K562 (cell line): ENCODE data around the gene ADAMTS15. TPM values are rescaled to one million over a fixed set of nuclear protein-coding genes. Genes with fewer than 3 reads are reported as not detected.

Experiments
- ATAC-seq: fragments of 200-7000 bp; cut with Tn5 transposase; 3 replicates; pipeline ENCODE4 v1.9.1; 2020; ENCODE audit warnings: moderate library complexity
- BruUV-seq: library from RNA; stranded (reverse); fragments of 400-500 nt; replicated peaks from 2 replicates; lab custom pipeline; 2021; lab: Mats Ljungman, UMichigan
- CTCF ChIA-PET: fragments of 300-600 bp; formaldehyde crosslinking; extraction: SDS; loops from one replicate; lab custom pipeline; 2021; ENCODE audit warnings: low intra/inter-chr PET ratio; lab: Yijun Ruan, JAX
- POLR2A ChIA-PET: fragments of 300-600, 350-650 bp; sonication (Branson Sonifier 250); formaldehyde crosslinking; extraction: SDS; loops from one replicate; lab custom pipeline; 2021; ENCODE audit warnings: antibody characterized with exemption, inconsistent platforms; lab: Yijun Ruan, JAX
- DNase-seq, 4 experiments: peaks; one replicate each; pipeline versions ENCODE4 v3.0.0 to v3.0.0-alpha.2; 2011 to 2018; ENCODE audit warnings: low spot score in 3 of 4, mixed read lengths in 3 of 4; ENCODE audit errors: extremely low read depth in 1 of 4
- FAIRE-seq: peaks from 2 replicates; lab custom pipeline; 2011; peaks lifted over from hg19 to GRCh38; lab: Jason Lieb, UNC
- H2AFZ ChIP-seq: 2 replicates; pipeline ENCODE4 v1.6.0; 2011; ENCODE audit warnings: low read depth, low read length, control low read depth, inconsistent platforms
- H3K27ac ChIP-seq: fragments of 200-600 bp; 3 replicates; pipeline ENCODE4 v1.8.0; 2011; ENCODE audit warnings: low read depth, mild to moderate bottlenecking, control low read depth, inconsistent platforms, low read length, moderate library complexity, mixed read lengths; ENCODE audit errors: extremely low read depth
- H3K27me3 ChIP-seq, 2 experiments: fragments of 300-600 bp in 1 of 2; 2 replicates in 1 of 2; 3 replicates in 1 of 2; pipeline versions ENCODE4 v1.6.0 to v1.8.0; 2011; ENCODE audit warnings: inconsistent platforms in 2 of 2, low read length in 2 of 2, mild to moderate bottlenecking in 1 of 2, mixed read lengths in 1 of 2, moderate library complexity in 1 of 2; ENCODE audit not compliant: control insufficient read depth in 2 of 2, insufficient read depth in 2 of 2
- H3K36me3 ChIP-seq: fragments of 300-600 bp; 3 replicates; pipeline ENCODE4 v1.8.0; 2011; ENCODE audit warnings: mild to moderate bottlenecking, low read length, inconsistent platforms; ENCODE audit not compliant: control insufficient read depth, insufficient read depth
- H3K4me1 ChIP-seq, 2 experiments: fragments of 200-600 bp in 1 of 2; replicated peaks in 1 of 2; 2 replicates in 1 of 2; 3 replicates in 1 of 2; pipeline versions ENCODE4 v1.5.1 to v1.8.0; 2011; ENCODE audit warnings: inconsistent platforms in 2 of 2, low read length in 2 of 2, mild to moderate bottlenecking in 1 of 2, mixed read lengths in 1 of 2, moderate library complexity in 1 of 2; ENCODE audit not compliant: control insufficient read depth in 2 of 2, insufficient read depth in 2 of 2
- H3K4me2 ChIP-seq: 2 replicates; pipeline ENCODE4 v1.6.1; 2011; ENCODE audit warnings: low read length, control low read depth, inconsistent platforms, mixed read lengths; ENCODE audit not compliant: insufficient read depth
- H3K4me3 ChIP-seq: fragments of 200-600 bp; sonication (generic), shearing (Covaris generic); 2 replicates; pipeline ENCODE4 v1.5.1; 2016; ENCODE audit warnings: control low read depth, inconsistent platforms
- H3K79me2 ChIP-seq: fragments of 200-600 bp; 3 replicates; pipeline ENCODE4 v1.8.0; 2011; ENCODE audit warnings: low read length, inconsistent platforms; ENCODE audit not compliant: control insufficient read depth, insufficient read depth
- H3K9ac ChIP-seq, 2 experiments: 2 replicates each; pipeline versions ENCODE4 v1.6.0 to v1.6.1; 2011; ENCODE audit warnings: low read depth in 2 of 2, low read length in 2 of 2, control low read depth in 1 of 2, inconsistent platforms in 1 of 2, mild to moderate bottlenecking in 1 of 2, mixed read lengths in 1 of 2; ENCODE audit not compliant: insufficient read depth in 1 of 2
- H3K9me1 ChIP-seq: one replicate; pipeline ENCODE4 v1.6.0; 2011; ENCODE audit warnings: inconsistent platforms, mild to moderate bottlenecking, low read length, moderate library complexity; ENCODE audit not compliant: control insufficient read depth, insufficient read depth
- H3K9me3 ChIP-seq: replicated peaks from 2 replicates; pipeline ENCODE4 v1.5.1; 2011; ENCODE audit warnings: low read depth, low read length, inconsistent platforms; ENCODE audit not compliant: control insufficient read depth, insufficient read depth
- H4K20me1 ChIP-seq: replicated peaks from 2 replicates; pipeline ENCODE4 v1.6.1; 2011; ENCODE audit warnings: low read length, inconsistent platforms, mixed read lengths; ENCODE audit not compliant: control insufficient read depth, insufficient read depth
- ATF1 ChIP-seq, 2 experiments: fragments of 450-650 bp in 1 of 2; IDR thresholded peaks; 2 replicates each; pipeline ENCODE4 v1.6.1; 2016; ENCODE audit warnings: missing compliant biosample characterization in 1 of 2, missing genetic modification characterization in 1 of 2
- CBX3 ChIP-seq, 2 experiments: IDR thresholded peaks; 1 replicate in 1 of 2; 2 replicates in 1 of 2; pipeline ENCODE4 v1.6.1; 2012; ENCODE audit warnings: inconsistent platforms in 2 of 2, low read length in 2 of 2, borderline replicate concordance in 1 of 2, control low read depth in 1 of 2
- CXXC5 ChIP-seq: fragments of 250-450 bp; sonication (Bioruptor Pico); IDR thresholded peaks from 2 replicates; pipeline ENCODE4 v1.8.0; 2022; ENCODE audit warnings: inconsistent platforms, mild to moderate bottlenecking, moderate library complexity
- ELF4 ChIP-seq: fragments of 450-650 bp; formaldehyde crosslinking; IDR thresholded peaks from 2 replicates; pipeline ENCODE4 v1.4.0; 2022; ENCODE audit warnings: missing genetic modification characterization
- HDGF ChIP-seq: fragments of 450-650 bp; IDR thresholded peaks from 2 replicates; pipeline ENCODE4 v1.6.1; 2016
- MYNN ChIP-seq, 2 experiments: sonication (generic); formaldehyde crosslinking in 1 of 2; IDR thresholded peaks; 2 replicates each; pipeline versions ENCODE4 v1.5.0 to v1.6.1; 2016 to 2020; ENCODE audit warnings: antibody characterized with exemption in 1 of 2, missing genetic modification reagents in 1 of 2
- RBM14 ChIP-seq: fragments of 200-400 bp; formaldehyde crosslinking; IDR thresholded peaks from 2 replicates; pipeline ENCODE4 v1.6.1; 2018; ENCODE audit warnings: low read depth, mild to moderate bottlenecking, low read length, moderate library complexity, borderline replicate concordance; ENCODE audit not compliant: insufficient read depth
- SNRNP70 ChIP-seq: fragments of 200-400 bp; formaldehyde crosslinking; optimal IDR thresholded peaks from 2 replicates; pipeline ENCODE3; 2017; ENCODE audit warnings: low read depth, low read length
- ZNF146 ChIP-seq: IDR thresholded peaks from one replicate; pipeline ENCODE4 v1.6.1; 2018; ENCODE audit warnings: missing compliant biosample characterization; ENCODE audit not compliant: unreplicated experiment
- ZNF274 ChIP-seq: IDR thresholded peaks from 2 replicates; pipeline ENCODE4 v1.6.1; 2011; ENCODE audit warnings: low read depth, mild to moderate bottlenecking, low read length, moderate library complexity, borderline replicate concordance
- WGBS: fragments of 100-300 bp; shearing (Covaris generic); methylation state at CpG from one replicate; pipeline ENCODE4 v1.1.6; 2016; ENCODE audit warnings: low coverage, mixed read lengths; ENCODE audit not compliant: insufficient coverage; ENCODE audit errors: missing lambda C conversion rate; 5-methylcytosine and 5-hydroxymethylcytosine counted together
- in situ Hi-C: fragments of 300-500 bp; cut with MboI; formaldehyde crosslinking; loops from 4 replicates; pipeline ENCODE4 v1.15.0; 2018; ENCODE audit warnings: inconsistent platforms, mixed read lengths
- intact Hi-C: fragments of 100-400 bp; cut with micrococcal nuclease; formaldehyde crosslinking; loops from 2 replicates; pipeline ENCODE4 v1.14.2; 2022
- polyA plus RNA-seq, 8 experiments: library from polyadenylated mRNA; depleted of rRNA in 4 of 8; stranded (reverse) in 5 of 8; unstranded in 3 of 8; fragments of >200 nt; fragmentation: Nextera tagmentation in 2 of 8; fragmentation: Illumina TruSeq in 1 of 8; extraction: Ambion mirVana in 2 of 8; extraction: Trizol in 1 of 8; gene quantifications; 2 replicates each; pipeline versions ENCODE4 v1.2.1 to v1.2.3, GENCODE V29; 2011 to 2014; ENCODE audit warnings: inconsistent platforms in 1 of 8, missing spikeins in 1 of 8
- total RNA-seq, 7 experiments: library from RNA; depleted of rRNA in 6 of 7; stranded (reverse); fragments of >200 nt in 6 of 7; fragmentation: Illumina TruSeq in 2 of 7; extraction: Trizol in 2 of 7; gene quantifications; 2 replicates each; pipeline versions ENCODE4 v1.2.1 to v1.2.3, GENCODE V29; 2011 to 2021; ENCODE audit warnings: low replicate concordance in 1 of 7

Gene ADAMTS15
- total and polyA plus RNA-seq, 9 of the 15 experiments (the other 6 are each of a cell fraction or from before 2014, with no cell fraction given) = 0.04 TPM; not detected in 8

DNA sequence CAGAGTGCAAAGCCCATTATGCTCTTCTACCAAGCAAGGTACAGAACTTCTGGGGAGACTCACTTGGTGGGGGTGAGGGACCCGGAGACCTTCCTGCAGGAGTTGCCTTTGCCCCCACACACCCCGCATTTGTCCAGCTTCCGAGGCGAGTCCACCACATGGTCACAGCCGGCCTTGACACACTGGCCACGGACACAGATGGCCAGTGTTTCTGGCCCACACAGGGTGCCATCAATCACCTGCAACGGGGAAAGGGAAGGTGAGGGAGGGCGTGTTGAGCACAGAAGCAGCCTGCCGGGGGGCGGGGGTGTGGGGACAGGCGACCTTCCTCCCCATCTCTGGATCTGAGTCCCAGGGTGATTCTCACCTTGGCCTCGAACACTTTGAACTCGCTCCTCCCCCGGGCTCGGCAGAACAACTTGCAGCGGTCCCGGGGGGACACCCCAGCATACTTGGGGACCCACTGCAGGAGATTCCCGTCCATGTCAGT lies 40.0 kb upstream of the ADAMTS15 start:
- ChIA-PET POLR2A (interaction anchor here (0.6 kb wide), 1 partner anchor 600 kb away, joined by 3 read pairs; no protein-coding TSS in a partner anchor), CTCF (no interaction called here)
- DNase-seq (no peak), FAIRE-seq (no peak), ATAC-seq (no peak)
- H2AFZ ChIP-seq = no peak overlapping the region
- intact Hi-C loops (no loop called here), in situ Hi-C loops (no loop called here)
- H3K79me2 ChIP-seq = no peaks in the 10 kb centered on the region
- H3K4me1 ChIP-seq = no peaks in the 10 kb centered on the region
- no peak overlapping the region for H3K27ac ChIP-seq
- H3K4me3 ChIP-seq = no peak overlapping the region
- H3K27me3 ChIP-seq = peaks cover 32 to 85% of the 10 kb centered on the region in 2 experiments
- BruUV-seq = no TSS peak
- under 1% methylated on average over 16 of the region's 18 CpGs for WGBS
- no peaks in the 10 kb centered on the region for H3K36me3 ChIP-seq
- TF ChIP-seq ZNF146 (CRISPR knock-in tag) (no peak), CXXC5 (CRISPR knock-in tag) (no peak), ZNF274 (no peak), SNRNP70 (no peak), RBM14 (no peak), HDGF (no peak), MYNN (IDR thresholded peaks at IDR 0.05) (no peak), MYNN (CRISPR knock-in tag; IDR thresholded peaks at IDR 0.05) (no peak), ATF1 (CRISPR knock-in tag; IDR thresholded peaks at IDR 0.05) (no peak), ATF1 (tag; IDR thresholded peaks at IDR 0.05) (no peak), CBX3 (IDR thresholded peaks at IDR 0.05; ENCODE audit: borderline replicate concordance in 1 of 2, low read length in 2 of 2) (no peak), ELF4 (CRISPR knock-in tag) (no peak)
- no peak overlapping the region for H3K4me2 ChIP-seq
- no peaks in the 10 kb centered on the region; the same call in 1 of the 2 replicates for H4K20me1 ChIP-seq
- no peaks in the 10 kb centered on the region for H3K9me1 ChIP-seq
- H3K9ac ChIP-seq = no peak overlapping the region
- H3K9me3 ChIP-seq = no peaks in the 10 kb centered on the region
